Caco-2 (cell line): ENCODE measurements around the gene RBM42. TPM values are rescaled to one million over a fixed set of nuclear protein-coding genes. Genes with fewer than 3 reads are reported as not detected.
A peak's percentile ranks its signal among the peaks of the same experiment; 100 is the strongest.

Experiments
- BruUV-seq: library from RNA; stranded (reverse); fragments of 400-500 nt; replicated peaks from 2 replicates; lab custom pipeline; 2021; lab: Mats Ljungman, UMichigan
- CTCF ChIA-PET: fragments of 300-600 bp; sonication (Branson Sonifier 250); formaldehyde crosslinking; loops from one replicate; lab custom pipeline; 2022; ENCODE audit warnings: antibody characterized with exemption; lab: Charles Lee
- POLR2A ChIA-PET: fragments of 300-600 bp; sonication (Branson Sonifier 250); formaldehyde crosslinking; loops from one replicate; lab custom pipeline; 2022; ENCODE audit warnings: antibody characterized with exemption; lab: Charles Lee
- DNase-seq, 2 experiments: peaks; one replicate each; pipeline versions ENCODE4 v3.0.0 to v3.0.0-alpha.2; 2020 to 2022
- H3K27me3 ChIP-seq: replicated peaks from 2 replicates; pipeline ENCODE4 v1.6.0; 2011; ENCODE audit warnings: low read length; ENCODE audit not compliant: control insufficient read depth, insufficient read depth
- H3K36me3 ChIP-seq: 2 replicates; pipeline ENCODE4 v1.5.1; 2011; ENCODE audit warnings: low read length; ENCODE audit not compliant: control insufficient read depth, insufficient read depth
- H3K4me1 ChIP-seq: fragments of 250-450 bp; sonication (Bioruptor Pico); 2 replicates; pipeline ENCODE4 v1.5.1; 2020; ENCODE audit warnings: mild to moderate bottlenecking
- H3K4me3 ChIP-seq: 2 replicates; pipeline ENCODE4 v1.5.1; 2011; ENCODE audit warnings: low read depth, mild to moderate bottlenecking, control low read depth, low read length
- H3K9me3 ChIP-seq: fragments of 250-450 bp; sonication (Bioruptor Pico); 2 replicates; pipeline ENCODE4 v1.5.1; 2020; ENCODE audit warnings: mild to moderate bottlenecking, moderate library complexity
- H3K27ac Mint-ChIP-seq: one replicate; pipeline ENCODE4 v1.8.0; 2022; ENCODE audit warnings: mixed read lengths; ENCODE audit not compliant: unreplicated experiment
- H3K27me3 Mint-ChIP-seq: one replicate; pipeline ENCODE4 v1.8.0; 2022; ENCODE audit warnings: mixed read lengths; ENCODE audit not compliant: insufficient read depth, unreplicated experiment
- H3K36me3 Mint-ChIP-seq: one replicate; pipeline ENCODE4 v1.8.0; 2022; ENCODE audit warnings: mild to moderate bottlenecking, mixed read lengths; ENCODE audit not compliant: insufficient read depth, unreplicated experiment
- H3K4me1 Mint-ChIP-seq: one replicate; pipeline ENCODE4 v1.8.0; 2022; ENCODE audit warnings: low read depth, mixed read lengths; ENCODE audit not compliant: unreplicated experiment
- H3K4me3 Mint-ChIP-seq: one replicate; pipeline ENCODE4 v1.8.0; 2022; ENCODE audit warnings: mild to moderate bottlenecking, moderate library complexity, mixed read lengths; ENCODE audit not compliant: unreplicated experiment
- H3K9me3 Mint-ChIP-seq: one replicate; pipeline ENCODE4 v1.8.0; 2022; ENCODE audit warnings: mixed read lengths; ENCODE audit not compliant: unreplicated experiment
- intact Hi-C: fragments of 100-400 bp; cut with micrococcal nuclease; formaldehyde crosslinking; loops from one replicate; pipeline ENCODE4 v1.10.0; 2022; ENCODE audit not compliant: unreplicated experiment
- total RNA-seq: library from RNA; stranded (reverse); gene quantifications from 2 replicates; pipeline ENCODE4 v1.2.3, GENCODE V29; 2022
- TF ChIP-seq, protein P1 (sequence below), 2 experiments: fragments of 200-600 bp in 1 of 2; IDR thresholded peaks; 1 replicate in 1 of 2; 2 replicates in 1 of 2; pipeline versions ENCODE4 v1.5.1 to v1.8.0; 2011 to 2022; ENCODE audit warnings: antibody characterized with exemption in 1 of 2, control low read depth in 1 of 2, inconsistent platforms in 1 of 2, low read depth in 1 of 2, low read length in 1 of 2, mild to moderate bottlenecking in 1 of 2, moderate library complexity in 1 of 2; ENCODE audit not compliant: insufficient read depth in 1 of 2, severe bottlenecking in 1 of 2, unreplicated experiment in 1 of 2

RBM42 gene
- total RNA-seq, 1 experiment from 2014 or later: 165 TPM

DNA sequence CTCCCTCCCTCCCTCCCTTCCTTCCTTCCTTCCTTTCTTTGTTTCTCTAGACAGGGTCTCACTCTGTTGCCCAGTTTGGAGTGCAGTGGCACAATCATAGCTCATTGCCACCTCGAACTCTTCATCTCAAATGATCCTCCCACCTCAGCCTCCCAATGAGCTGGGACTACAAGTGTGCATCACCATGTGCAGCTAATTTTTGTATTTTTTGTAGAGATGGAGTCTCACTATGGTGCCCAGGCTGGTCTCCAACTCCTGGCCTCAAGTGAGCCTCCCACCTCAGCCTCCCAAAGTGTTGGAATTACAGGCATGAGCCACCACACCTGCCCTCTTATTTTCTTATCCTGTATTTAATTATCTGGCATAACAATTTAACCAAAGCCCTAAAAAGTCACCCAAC lies 41.9 kb downstream of the RBM42 start:
- no peaks in the 10 kb centered on the region for H3K36me3 ChIP-seq
- TF ChIP-seq, protein P1, sequence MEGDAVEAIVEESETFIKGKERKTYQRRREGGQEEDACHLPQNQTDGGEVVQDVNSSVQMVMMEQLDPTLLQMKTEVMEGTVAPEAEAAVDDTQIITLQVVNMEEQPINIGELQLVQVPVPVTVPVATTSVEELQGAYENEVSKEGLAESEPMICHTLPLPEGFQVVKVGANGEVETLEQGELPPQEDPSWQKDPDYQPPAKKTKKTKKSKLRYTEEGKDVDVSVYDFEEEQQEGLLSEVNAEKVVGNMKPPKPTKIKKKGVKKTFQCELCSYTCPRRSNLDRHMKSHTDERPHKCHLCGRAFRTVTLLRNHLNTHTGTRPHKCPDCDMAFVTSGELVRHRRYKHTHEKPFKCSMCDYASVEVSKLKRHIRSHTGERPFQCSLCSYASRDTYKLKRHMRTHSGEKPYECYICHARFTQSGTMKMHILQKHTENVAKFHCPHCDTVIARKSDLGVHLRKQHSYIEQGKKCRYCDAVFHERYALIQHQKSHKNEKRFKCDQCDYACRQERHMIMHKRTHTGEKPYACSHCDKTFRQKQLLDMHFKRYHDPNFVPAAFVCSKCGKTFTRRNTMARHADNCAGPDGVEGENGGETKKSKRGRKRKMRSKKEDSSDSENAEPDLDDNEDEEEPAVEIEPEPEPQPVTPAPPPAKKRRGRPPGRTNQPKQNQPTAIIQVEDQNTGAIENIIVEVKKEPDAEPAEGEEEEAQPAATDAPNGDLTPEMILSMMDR (IDR thresholded peaks at IDR 0.05; ENCODE audit: insufficient read depth in 1 of 2, low read depth in 1 of 2, low read length in 1 of 2, severe bottlenecking in 1 of 2, unreplicated experiment in 1 of 2): no peak
- Mint-ChIP-seq H3K27ac (no peak overlapping the region), H3K4me3 (no peak overlapping the region), H3K4me1 (peaks cover 23% of the 10 kb centered on the region), H3K9me3 (no peaks in the 10 kb centered on the region), H3K27me3 (peaks cover 5% of the 10 kb centered on the region), H3K36me3 (no peaks in the 10 kb centered on the region)
- no TSS peak for BruUV-seq
- intact Hi-C loops: no loop called here
- POLR2A ChIA-PET: interaction anchor here (0.6 kb wide), 1 partner anchor 27 kb away, joined by 3 read pairs; no protein-coding TSS in a partner anchor
- H3K4me3 ChIP-seq: no peak overlapping the region
- CTCF ChIA-PET: interaction anchor here (0.7 kb wide), 1 partner anchor 26 kb away, joined by 4 read pairs; no protein-coding TSS in a partner anchor
- peaks cover 9% of the 10 kb centered on the region; the same call in 1 of the 2 replicates for H3K4me1 ChIP-seq
- DNase-seq: no peak
- no peaks in the 10 kb centered on the region for H3K27me3 ChIP-seq
- H3K9me3 ChIP-seq: no peaks in the 10 kb centered on the region

DNA sequence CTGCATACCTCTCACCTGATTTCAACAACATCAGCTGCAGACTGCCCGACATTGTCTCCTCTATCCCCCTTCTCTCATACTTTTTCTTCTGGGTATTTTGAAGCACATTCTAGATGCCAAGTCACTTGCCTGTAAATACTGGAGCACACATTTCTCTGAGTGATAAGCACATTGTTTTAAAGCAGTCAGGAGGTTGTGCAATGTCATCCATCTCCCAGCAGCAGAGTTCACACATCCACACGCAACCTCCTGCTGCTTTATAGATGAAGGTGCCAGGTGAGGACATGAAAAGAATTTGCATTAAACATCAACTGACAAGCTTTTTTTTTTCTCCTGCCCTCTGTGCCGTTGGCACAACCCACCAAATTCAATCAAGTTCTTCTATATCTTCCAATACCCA lies 43.0 kb downstream of the RBM42 start:
- TF ChIP-seq, protein P1 (IDR thresholded peaks at IDR 0.05; ENCODE audit: insufficient read depth in 1 of 2, low read depth in 1 of 2, low read length in 1 of 2, severe bottlenecking in 1 of 2, unreplicated experiment in 1 of 2): no peak
- H3K9me3 Mint-ChIP-seq: no peaks in the 10 kb centered on the region
- Histone ChIP-seq H3K4me1 (peaks cover 9% of the 10 kb centered on the region; the same call in 1 of the 2 replicates), H3K36me3 (no peaks in the 10 kb centered on the region), H3K9me3 (no peaks in the 10 kb centered on the region), H3K27me3 (no peaks in the 10 kb centered on the region), H3K4me3 (no peak overlapping the region)
- peaks cover 10% of the 10 kb centered on the region for H3K27me3 Mint-ChIP-seq
- no TSS peak for BruUV-seq
- peaks cover 29% of the 10 kb centered on the region for H3K4me1 Mint-ChIP-seq
- CTCF ChIA-PET: no interaction called here
- DNase-seq: no peak
- POLR2A ChIA-PET: interaction anchor here (0.5 kb wide), 1 partner anchor 73 kb away, joined by 3 read pairs; no protein-coding TSS in a partner anchor
- intact Hi-C loops: no loop called here
- no peak overlapping the region for H3K27ac Mint-ChIP-seq
- H3K36me3 Mint-ChIP-seq: no peaks in the 10 kb centered on the region
- peak overlapping the region; percentile 3 for H3K4me3 Mint-ChIP-seq

DNA sequence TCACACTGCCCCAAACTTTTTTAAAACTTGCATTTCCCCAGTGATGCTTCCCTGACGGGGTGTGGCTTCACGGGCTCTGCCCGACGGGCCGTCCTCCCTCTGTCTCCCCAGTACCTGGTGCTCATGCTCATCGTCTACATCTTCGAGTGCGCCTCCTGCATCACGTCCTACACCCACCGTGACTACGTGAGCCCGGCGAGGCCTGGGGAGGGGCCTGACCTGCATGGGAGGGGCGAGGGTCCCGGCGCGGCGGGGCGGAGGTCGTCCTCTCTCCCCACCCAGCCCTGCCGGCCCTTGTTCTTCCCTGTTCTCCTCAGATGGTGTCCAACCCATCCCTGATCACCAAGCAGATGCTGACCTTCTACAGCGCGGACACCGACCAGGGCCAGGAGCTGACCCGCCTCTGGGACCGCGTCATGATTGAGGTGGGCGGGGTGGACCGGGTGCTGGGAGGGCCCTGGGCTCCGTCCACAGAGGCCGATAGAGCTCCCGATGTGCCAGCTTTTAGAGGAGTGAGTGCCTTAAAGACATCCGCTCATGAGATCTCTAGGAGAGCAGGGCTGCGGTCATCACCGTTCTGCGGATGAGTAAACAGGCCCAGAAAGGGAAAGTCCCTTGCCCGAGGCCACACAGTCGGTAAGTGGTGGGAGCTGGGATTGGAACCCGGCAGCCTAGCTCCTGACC lies 44.4 kb downstream of the RBM42 start:
- Mint-ChIP-seq H3K4me3 (peak overlapping the region; percentile 81), H3K36me3 (no peaks in the 10 kb centered on the region), H3K27ac (peak overlapping the region; percentile 75), H3K4me1 (peaks cover 29% of the 10 kb centered on the region), H3K27me3 (peaks cover 12% of the 10 kb centered on the region), H3K9me3 (no peaks in the 10 kb centered on the region)
- intact Hi-C loops: no loop called here
- H3K4me3 ChIP-seq: peak overlapping the region; percentile 52
- BruUV-seq: no TSS peak
- DNase-seq: peak; percentile 66 to 68
- peaks cover 9% of the 10 kb centered on the region; the same call in 1 of the 2 replicates for H3K4me1 ChIP-seq
- no peaks in the 10 kb centered on the region for H3K9me3 ChIP-seq
- TF ChIP-seq, protein P1 (IDR thresholded peaks at IDR 0.05; ENCODE audit: insufficient read depth in 1 of 2, low read depth in 1 of 2, low read length in 1 of 2, severe bottlenecking in 1 of 2, unreplicated experiment in 1 of 2): no peak
- H3K36me3 ChIP-seq: no peaks in the 10 kb centered on the region
- H3K27me3 ChIP-seq: no peaks in the 10 kb centered on the region
- ChIA-PET CTCF (interaction anchor here (0.6 to 1.1 kb wide), 3 partner anchors 25 to 72 kb away, joined by 3 to 4 read pairs (median 3); partner anchors contain the start of genes PSENEN and U2AF1L4), POLR2A (interaction anchor here (0.7 to 1.1 kb wide), 2 partner anchors 25 to 75 kb away, joined by 4 read pairs; partner anchors contain the start of genes COX6B1 and LIN37)
